GM18505 (cell line): ENCODE data around the gene ACOXL.

Experiments
- ATAC-seq: cut with Tn5 transposase; IDR thresholded peaks from one replicate; pipeline ENCODE4 v1.9.1; 2021; ENCODE audit not compliant: unreplicated experiment
- POLR2A ChIP-seq: IDR thresholded peaks from 4 replicates; pipeline ENCODE4 v1.6.1; 2011; ENCODE audit warnings: borderline replicate concordance; ENCODE audit not compliant: insufficient read depth, insufficient read length; ENCODE audit errors: extremely low read depth

ACOXL gene

DNA sequence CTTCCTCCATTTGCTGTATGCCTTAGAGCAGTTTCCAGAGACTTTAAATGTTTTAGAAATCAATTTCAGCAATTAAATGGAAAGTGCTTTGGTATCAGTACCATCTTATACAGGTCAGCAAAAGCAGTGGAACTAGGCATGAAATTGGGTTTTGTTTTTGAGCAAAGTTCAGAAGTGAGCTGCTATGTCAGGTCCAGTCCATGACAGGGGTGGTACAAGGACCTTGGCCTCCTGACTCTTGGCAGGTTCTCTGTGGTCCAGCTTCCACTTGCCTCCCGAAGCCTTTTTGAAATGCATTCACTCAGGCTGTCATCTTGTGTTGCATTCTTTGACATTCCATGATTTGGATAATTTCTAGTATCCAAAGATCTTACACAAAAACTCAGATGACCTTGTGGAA is 159.3 kb downstream of the ACOXL start:
- no peak for TF ChIP-seq POLR2A
- no peak for ATAC-seq

DNA sequence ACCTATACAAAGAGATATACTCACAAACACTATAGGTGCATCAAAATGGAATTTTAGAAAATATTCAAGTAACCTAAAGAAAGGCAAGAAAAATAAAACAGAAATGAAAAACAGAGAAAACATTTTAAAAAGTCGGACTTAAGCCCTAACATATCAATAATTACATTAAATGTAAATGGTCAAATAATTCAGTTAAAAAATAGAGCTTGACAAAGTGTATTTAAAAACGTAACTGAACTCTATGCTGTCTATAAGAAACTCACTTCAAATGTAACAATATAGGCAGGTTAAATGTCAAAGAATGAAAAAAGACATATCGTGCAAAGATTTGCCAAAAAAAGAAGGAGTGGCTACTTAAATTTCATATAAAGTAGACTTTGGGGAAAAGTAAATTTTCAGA is 163.9 kb downstream of the ACOXL start:
- ATAC-seq: no peak
- no peak for TF ChIP-seq POLR2A

DNA sequence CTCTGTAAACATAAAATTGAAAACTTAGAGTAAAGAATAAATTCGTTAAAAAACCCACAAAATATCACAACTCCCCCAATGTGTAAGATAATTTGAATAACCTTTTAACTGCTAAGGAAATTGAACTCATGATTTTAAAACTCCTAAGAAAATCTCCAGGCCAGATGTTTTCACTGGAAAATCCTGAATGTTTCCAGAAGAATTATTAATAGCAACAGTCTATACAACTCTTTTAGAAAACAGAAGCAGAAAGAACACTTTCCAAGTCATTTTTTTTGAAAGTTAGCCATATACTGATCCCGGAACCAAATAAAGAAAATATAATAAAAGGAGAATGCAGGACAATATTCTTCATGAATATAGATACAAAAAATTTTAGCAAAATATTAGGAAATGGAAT is 165.6 kb downstream of the ACOXL start:
- no peak for ATAC-seq
- no peak for TF ChIP-seq POLR2A

DNA sequence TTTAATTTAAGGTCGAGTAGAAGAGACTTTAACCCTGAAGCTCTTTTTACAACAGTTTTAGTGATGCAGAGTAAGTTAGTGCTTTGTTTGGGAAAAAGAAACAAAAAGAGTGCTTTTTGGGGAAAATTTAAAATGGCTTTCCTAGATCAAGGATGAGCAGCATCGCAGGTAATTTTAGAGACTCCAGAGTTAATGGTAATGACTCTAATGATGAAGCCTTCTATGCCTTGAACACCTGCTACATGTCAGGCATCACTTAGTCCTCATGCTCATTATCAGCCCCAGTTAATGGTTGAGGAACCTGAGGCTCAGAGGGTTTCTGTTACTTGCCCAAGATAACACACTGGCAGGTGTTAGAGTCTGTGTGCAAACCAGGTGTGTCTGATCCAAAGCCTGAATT is 167.8 kb downstream of the ACOXL start:
- no peak for TF ChIP-seq POLR2A

DNA sequence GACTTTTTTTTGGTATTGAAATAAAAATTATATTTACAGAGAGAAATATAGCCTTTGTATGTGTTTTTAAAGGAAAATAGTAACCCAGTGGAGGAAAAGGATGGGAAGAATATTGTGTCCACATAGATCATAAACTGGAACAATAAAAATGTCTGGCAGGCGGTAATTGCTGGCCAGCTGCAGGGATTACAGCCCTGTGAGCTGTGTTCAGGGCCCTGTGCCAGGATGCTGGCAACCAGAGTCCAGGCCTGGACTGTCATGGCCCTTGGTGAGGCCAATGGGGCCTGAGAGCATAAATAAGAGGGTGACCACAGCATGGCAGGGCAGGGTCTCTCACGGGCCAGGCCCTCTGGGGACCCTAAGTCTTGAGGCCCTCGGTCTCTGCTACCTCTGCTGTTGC is 171.2 kb downstream of the ACOXL start:
- no peak for ATAC-seq
- TF ChIP-seq POLR2A: no peak

More for the DNA sequence above, 167.8 kb downstream of the ACOXL start:
- no peak for ATAC-seq

DNA sequence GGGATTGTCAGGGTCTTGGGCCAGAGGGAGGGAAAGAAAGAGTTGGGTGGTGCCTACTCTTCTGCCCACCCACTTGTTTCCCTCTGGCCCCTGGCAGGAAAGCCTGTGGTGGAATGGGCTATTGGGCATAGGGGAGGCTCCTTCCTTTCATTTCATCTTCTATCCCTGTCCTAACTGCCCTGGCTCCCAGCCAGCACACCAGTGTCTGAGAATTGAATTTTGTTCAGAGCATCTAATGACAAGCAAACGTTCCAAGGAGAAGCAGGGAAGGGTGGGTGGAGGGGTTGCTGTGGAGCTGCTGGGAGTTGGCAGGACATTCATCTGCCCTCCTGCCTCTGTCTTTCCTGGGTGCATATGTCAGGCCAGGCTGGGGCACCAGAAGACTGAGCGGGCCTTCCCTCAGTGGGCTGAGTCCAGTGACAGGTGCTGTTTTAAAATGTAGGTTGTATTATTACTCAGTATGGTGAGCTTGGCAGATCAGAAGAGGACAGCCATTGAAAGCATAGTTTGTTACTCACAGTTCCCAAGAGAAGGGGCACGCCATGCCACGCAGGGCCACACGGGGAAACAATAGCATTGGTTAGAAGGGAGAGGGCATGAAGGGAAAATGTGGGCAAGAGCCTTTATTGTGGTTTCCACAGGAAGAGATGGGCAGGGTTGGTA is 171.9 kb downstream of the ACOXL start:
- no peak for TF ChIP-seq POLR2A
- ATAC-seq: no peak

DNA sequence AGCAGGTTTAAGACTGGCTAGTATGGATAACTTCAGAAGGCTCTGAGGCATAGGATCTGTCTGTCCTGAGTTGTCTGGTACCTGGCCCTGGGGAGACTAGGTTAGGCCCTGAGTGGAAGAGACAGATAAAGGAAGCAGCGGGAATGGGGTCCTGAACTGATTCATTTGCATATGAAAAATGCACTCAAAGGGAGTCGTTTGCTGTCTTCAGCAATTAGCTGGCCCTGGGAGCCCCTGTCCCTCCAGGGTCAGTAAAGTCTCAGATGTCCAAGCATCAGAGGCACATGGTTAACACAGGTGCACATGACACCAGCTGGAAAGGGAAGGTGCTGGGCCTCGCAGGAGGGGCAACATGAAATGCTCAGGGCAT is 172.4 kb downstream of the ACOXL start:
- no peak for ATAC-seq
- no peak for TF ChIP-seq POLR2A

DNA sequence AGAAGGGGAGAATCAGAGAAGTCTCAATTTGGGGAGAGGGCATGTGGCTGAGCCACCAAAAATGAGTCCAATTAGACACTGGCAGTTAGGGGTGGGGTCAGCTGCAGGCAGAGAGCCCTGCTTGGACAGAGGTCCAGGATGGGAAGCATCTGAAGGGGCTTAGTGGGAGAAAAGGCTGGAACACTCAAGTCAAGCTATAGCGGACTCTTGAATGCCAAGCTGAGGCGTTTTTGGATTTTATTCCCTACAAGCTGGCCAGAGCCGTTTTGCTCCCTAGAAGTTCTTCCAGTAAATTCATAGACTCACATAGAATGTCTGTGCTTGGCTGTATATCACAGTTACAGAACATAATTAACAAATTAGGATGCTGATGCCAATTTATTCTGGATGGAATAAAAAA is 172.8 kb downstream of the ACOXL start:
- TF ChIP-seq POLR2A: no peak
- no peak for ATAC-seq

DNA sequence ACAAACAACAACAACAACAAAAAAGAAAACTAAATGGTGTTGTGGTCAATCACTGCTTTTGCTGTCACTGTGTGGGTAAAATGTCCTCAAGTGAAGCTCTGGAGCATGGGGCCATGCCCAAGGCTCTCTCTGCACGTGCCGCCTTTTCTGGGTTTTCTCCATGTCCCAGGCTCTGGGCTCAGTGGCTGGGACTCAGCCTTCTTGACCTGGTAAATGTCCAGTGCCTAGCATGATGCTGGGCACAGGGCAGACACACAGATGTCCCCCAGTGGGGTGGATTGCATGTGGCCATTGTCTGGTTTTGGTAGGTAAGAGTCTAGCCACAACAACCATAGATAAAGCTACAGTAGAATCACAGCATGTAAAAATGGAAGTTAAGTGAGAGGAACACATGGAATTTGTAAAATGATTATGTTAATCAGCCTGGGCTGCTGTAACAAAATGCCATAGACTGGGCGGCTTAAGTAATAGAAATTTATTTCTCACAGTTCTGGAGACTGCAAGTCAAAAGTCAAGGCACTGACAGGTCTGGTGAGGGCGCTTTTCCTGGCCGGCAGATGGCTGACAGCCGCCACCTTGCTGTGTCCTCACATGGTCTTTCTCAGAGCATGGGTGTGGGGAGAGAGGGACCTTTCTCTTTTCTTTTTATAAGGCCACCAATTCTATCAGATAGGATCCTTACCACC is 174.4 kb downstream of the ACOXL start:
- ATAC-seq: no peak
- no peak for TF ChIP-seq POLR2A

DNA sequence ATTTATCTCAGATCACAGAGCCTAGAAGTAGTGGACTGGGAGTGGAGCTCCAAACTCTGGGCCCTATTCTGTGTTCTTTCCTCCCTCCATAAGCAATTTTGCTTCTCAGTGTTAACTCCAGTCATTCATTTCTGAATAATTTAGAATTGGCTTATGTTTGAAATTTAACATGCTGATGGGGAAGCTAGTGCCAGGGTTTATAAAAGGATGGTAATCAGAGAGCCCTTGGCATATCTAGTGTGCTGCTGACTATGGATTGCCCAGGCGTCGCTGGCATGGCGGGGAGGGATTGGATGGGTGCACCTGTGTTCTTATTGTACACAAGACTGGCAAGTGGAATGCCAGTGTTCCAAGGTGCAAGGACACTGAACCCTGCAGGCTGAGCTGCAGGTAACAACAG is 177.1 kb downstream of the ACOXL start:
- TF ChIP-seq POLR2A: no peak
- no peak for ATAC-seq

DNA sequence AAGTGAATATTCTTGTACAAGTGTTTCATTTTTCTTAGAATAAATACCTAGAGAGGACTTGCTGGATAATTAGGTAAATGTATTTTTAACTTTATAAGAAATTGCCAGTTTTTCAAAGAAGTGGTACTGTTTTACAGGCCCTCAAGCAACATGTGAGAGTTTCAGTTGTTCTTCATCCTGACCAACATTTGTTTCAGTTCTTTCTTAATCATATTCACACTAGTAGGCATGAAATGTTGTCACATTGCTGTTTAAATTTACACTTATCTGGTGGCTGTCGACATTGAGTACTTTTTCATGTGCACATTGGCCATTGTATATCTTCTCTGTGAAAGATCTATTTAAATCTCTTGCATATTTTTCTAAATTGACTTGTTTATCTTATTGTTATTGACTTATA is 178.1 kb downstream of the ACOXL start:
- no peak for ATAC-seq
- TF ChIP-seq POLR2A: no peak

DNA sequence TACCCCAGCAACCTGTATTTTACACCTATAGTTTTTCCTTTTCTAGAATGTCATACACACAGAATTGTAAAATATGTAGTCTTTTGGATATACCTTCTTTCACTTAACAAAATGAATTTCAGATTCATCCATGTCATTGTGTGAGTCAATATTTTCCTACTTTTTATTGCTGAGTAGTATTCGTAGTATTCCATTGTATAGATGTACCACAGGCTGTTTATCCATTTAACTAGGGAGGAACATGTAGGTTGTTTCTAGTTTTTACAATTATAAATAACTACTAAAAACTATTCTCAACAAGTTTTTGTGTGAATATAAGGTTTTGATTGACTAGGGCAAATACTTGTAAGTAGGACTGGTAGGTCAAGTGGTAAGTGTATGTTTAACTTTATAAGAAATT is 187.4 kb downstream of the ACOXL start:
- no peak for TF ChIP-seq POLR2A
- ATAC-seq: no peak

DNA sequence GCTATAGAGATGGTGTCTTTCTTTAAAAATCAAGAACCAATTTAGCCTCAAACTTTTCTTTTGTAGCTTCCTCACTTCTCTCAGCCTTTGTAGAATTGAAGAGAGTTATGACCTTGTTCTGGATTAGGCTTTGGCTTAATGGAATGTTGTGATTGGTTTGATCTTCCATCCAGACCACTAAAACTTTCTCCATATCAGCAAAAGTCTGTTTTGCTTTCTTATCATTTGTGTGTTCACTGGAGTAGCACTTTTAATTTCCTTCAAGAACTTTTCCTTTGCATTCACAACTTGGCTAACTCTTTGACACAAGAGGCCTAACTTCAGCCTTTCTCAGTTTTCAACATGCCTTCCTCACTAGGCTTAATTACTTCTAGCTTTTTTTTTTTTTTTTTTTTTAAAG is 193.1 kb downstream of the ACOXL start:
- no peak for ATAC-seq
- no peak for TF ChIP-seq POLR2A

DNA sequence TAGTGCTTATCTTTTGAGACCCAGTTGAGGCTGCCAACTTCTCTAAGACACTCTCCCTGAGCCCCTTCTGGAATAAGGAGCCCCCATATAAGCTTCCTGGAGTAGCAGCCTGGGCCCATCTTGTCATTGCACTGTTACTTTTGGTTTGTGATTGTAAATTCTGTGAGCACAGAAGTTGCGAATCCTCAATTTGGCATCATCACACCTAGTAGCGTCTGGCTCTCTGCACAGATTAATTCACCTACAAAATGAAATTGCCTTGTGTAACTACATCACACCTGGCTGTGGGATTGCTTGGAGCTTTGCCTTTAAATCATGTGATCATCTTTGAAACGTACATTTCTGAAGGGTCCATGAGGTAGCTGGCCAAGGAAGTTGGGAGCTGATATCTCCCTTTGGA is 195.2 kb downstream of the ACOXL start:
- no peak for ATAC-seq
- no peak for TF ChIP-seq POLR2A
